ENCODE results near the gene SLC29A4. TPM values are rescaled to one million over a fixed set of nuclear protein-coding genes. Genes with fewer than 3 reads are reported as not detected.

The SLC29A4 gene
- total RNA-seq, 1 experiment from 2014 or later, result 0.56 TPM

DNA sequence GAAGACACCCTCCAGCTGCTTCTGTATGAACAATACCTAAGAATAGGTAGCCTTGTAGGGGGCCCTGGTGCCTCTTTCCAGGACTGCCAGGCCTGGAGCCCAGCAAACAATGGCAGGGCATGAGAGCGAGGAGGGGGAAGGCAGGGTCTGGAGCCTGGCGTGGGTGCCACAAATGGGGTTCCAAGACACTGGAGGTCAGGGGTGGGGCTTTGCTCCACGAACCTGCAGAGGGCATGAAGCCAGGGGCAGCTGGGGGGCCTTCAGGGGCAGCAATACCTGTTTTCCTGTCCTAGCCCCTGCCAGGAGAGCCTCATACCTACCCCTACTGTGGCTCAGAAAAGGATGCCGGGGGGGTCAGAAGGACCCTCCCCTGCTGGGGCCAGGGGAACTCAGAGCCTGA is 61.6 kb downstream of the SLC29A4 start:
- Mint-ChIP-seq H3K27me3 (ENCODE audit: insufficient read depth, unreplicated experiment) (no peaks in the 10 kb centered on the region), H3K27ac (ENCODE audit: low read depth, unreplicated experiment) (no peak overlapping the region), H3K36me3 (ENCODE audit: insufficient read depth, unreplicated experiment) (peaks cover 82% of the 10 kb centered on the region), H3K4me1 (ENCODE audit: insufficient read depth, unreplicated experiment) (no peaks in the 10 kb centered on the region), H3K4me3 (ENCODE audit: unreplicated experiment) (no peak overlapping the region), H3K9me3 (ENCODE audit: unreplicated experiment) (no peaks in the 10 kb centered on the region)
- intact Hi-C loops (cut with micrococcal nuclease), result no loop called here
- TF ChIP-seq, protein P1, sequence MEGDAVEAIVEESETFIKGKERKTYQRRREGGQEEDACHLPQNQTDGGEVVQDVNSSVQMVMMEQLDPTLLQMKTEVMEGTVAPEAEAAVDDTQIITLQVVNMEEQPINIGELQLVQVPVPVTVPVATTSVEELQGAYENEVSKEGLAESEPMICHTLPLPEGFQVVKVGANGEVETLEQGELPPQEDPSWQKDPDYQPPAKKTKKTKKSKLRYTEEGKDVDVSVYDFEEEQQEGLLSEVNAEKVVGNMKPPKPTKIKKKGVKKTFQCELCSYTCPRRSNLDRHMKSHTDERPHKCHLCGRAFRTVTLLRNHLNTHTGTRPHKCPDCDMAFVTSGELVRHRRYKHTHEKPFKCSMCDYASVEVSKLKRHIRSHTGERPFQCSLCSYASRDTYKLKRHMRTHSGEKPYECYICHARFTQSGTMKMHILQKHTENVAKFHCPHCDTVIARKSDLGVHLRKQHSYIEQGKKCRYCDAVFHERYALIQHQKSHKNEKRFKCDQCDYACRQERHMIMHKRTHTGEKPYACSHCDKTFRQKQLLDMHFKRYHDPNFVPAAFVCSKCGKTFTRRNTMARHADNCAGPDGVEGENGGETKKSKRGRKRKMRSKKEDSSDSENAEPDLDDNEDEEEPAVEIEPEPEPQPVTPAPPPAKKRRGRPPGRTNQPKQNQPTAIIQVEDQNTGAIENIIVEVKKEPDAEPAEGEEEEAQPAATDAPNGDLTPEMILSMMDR (IDR thresholded peaks at IDR 0.05; ENCODE audit: unreplicated experiment), result no peak
- POLR2A ChIA-PET, result no interaction called here
- CTCF ChIA-PET, result interaction anchor here (1.8 kb wide), 1 partner anchor 21 kb away, joined by 7 read pairs; no protein-coding TSS in a partner anchor
- BruUV-seq (replicated peaks), result no TSS peak
- no peak for DNase-seq (ENCODE audit: unreplicated experiment)

DNA sequence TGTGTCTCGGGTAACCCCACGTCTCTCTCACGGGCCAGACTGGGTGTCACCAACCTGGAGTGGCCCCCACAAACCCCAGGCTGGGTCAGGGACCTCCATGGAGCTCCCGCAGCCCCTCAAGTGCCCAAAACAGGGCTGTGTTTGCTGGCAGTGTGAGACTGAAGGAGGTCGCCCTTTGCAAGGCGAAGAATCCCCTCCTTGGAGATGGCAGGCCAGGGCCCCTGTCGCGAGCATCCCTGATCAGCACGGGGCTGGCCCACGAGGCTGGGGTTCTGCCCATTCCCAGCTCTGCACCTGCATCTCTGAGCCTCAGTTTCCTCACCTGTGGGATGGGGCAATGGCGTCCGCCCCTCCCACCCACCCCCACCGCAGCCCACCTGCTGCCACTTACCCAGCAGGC is 62.4 kb downstream of the SLC29A4 start:
- CTCF ChIA-PET, result no interaction called here
- POLR2A ChIA-PET, result no interaction called here
- Mint-ChIP-seq H3K36me3 (ENCODE audit: insufficient read depth, unreplicated experiment) (peaks cover 82% of the 10 kb centered on the region), H3K9me3 (ENCODE audit: unreplicated experiment) (no peaks in the 10 kb centered on the region), H3K4me1 (ENCODE audit: insufficient read depth, unreplicated experiment) (no peaks in the 10 kb centered on the region), H3K27ac (ENCODE audit: low read depth, unreplicated experiment) (no peak overlapping the region), H3K27me3 (ENCODE audit: insufficient read depth, unreplicated experiment) (no peaks in the 10 kb centered on the region), H3K4me3 (ENCODE audit: unreplicated experiment) (no peak overlapping the region)
- no peak for DNase-seq (ENCODE audit: unreplicated experiment)
- TF ChIP-seq, protein P1 (IDR thresholded peaks at IDR 0.05; ENCODE audit: unreplicated experiment), result no peak
- intact Hi-C loops (cut with micrococcal nuclease), result no loop called here
- BruUV-seq (replicated peaks), result no TSS peak

DNA sequence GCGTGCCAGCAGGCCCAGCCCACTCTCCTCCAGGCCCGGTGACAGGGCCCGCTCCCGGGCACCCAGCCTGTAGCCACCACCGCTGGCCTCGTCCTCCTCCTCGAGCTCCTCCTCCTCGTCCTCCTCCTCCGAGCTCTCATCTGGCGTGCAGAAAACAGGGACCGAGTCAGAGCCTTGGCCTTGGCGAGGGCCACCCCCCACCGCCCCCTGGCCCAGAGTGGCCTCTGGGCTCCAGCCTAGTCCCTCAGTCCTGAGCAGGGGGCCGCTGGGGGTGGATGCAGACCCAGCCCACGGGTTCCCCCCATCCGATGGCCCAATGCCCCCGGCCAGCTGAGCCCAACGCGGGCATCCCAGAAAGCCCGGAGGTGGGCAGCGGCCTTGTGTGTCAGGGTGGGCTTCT is 62.9 kb downstream of the SLC29A4 start:
- intact Hi-C loops (cut with micrococcal nuclease), result no loop called here
- H3K27me3 Mint-ChIP-seq (ENCODE audit: insufficient read depth, unreplicated experiment), result no peaks in the 10 kb centered on the region
- CTCF ChIA-PET, result no interaction called here
- POLR2A ChIA-PET, result no interaction called here
- no peak for DNase-seq (ENCODE audit: unreplicated experiment)
- H3K27ac Mint-ChIP-seq (ENCODE audit: low read depth, unreplicated experiment), result no peak overlapping the region
- TF ChIP-seq, protein P1 (IDR thresholded peaks at IDR 0.05; ENCODE audit: unreplicated experiment), result no peak
- no peaks in the 10 kb centered on the region for H3K9me3 Mint-ChIP-seq (ENCODE audit: unreplicated experiment)
- H3K4me3 Mint-ChIP-seq (ENCODE audit: unreplicated experiment), result no peak overlapping the region
- no peaks in the 10 kb centered on the region for H3K4me1 Mint-ChIP-seq (ENCODE audit: insufficient read depth, unreplicated experiment)
- peaks cover 80% of the 10 kb centered on the region for H3K36me3 Mint-ChIP-seq (ENCODE audit: insufficient read depth, unreplicated experiment)
- no TSS peak for BruUV-seq (replicated peaks)

DNA sequence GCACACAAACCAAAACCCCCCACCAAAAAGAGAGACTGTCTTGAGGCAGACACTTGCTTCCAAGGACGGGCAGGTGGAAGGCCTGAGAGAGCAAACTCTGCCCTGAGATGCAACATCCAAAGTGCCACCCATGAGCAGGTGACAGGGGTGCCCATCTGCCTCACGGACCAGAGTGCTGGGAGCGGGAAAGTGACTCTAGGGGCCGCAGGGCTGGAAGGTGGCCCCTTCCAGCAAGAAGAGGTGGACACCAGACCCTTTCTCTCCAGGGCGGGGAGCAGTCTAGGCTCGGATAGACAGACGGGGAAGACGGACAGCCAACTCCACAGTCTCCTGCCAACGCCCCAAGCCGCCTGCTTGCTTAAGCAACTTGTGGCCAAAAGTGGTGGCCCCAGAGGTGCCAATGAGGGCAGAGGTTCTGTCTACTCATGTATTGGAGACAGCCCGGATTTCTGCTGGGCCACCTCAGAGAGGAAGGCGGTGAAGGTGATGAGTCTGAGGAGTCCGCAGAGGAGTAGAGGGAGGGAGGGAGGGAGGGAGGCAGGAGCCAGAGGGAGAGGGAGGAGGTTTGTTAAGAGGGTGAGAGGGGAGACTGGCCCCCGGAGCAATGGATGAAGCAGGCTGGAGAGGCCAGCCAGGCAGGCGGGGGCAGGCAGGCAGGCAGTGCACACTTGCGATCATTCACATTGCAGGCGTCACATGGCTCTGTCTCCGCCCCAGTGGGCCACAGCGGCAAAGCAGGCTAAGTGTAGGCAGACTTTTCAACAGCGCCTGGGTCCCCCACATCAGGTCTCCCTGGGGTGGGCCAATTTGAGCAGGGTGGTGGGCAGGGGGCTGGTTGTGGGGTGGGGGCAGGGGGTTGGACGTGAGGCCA is 65.6 kb downstream of the SLC29A4 start:
- H3K27ac Mint-ChIP-seq (ENCODE audit: low read depth, unreplicated experiment), result no peak overlapping the region
- H3K4me3 Mint-ChIP-seq (ENCODE audit: unreplicated experiment), result no peak overlapping the region
- H3K36me3 Mint-ChIP-seq (ENCODE audit: insufficient read depth, unreplicated experiment), result peaks cover 80% of the 10 kb centered on the region
- no peaks in the 10 kb centered on the region for H3K27me3 Mint-ChIP-seq (ENCODE audit: insufficient read depth, unreplicated experiment)
- intact Hi-C loops (cut with micrococcal nuclease), result no loop called here
- H3K4me1 Mint-ChIP-seq (ENCODE audit: insufficient read depth, unreplicated experiment), result no peaks in the 10 kb centered on the region
- TF ChIP-seq, protein P1 (IDR thresholded peaks at IDR 0.05; ENCODE audit: unreplicated experiment), result no peak
- ChIA-PET CTCF (no interaction called here), POLR2A (no interaction called here)
- H3K9me3 Mint-ChIP-seq (ENCODE audit: unreplicated experiment), result no peaks in the 10 kb centered on the region
- no peak for DNase-seq (ENCODE audit: unreplicated experiment)
- BruUV-seq (replicated peaks), result no TSS peak
